ENCODE measurements around the gene IGSF9. TPM values are rescaled to one million over a fixed set of nuclear protein-coding genes. Genes with fewer than 3 reads are reported as not detected.

The IGSF9 gene
- total RNA-seq, 1 donor from 2014 or later: 0.13 TPM

Small RNA genes lying within 50 kb of the gene (microRNA-seq; reads per million reads assigned to microRNA genes)
- not detected for gene MIR4259 (ENCODE audit: borderline number of aligned reads)

Other genes starting within 250 kb of the IGSF9 start
- gene CRP, start 231.0 kb downstream of the IGSF9 start, total RNA-seq: not detected
- 54.8 TPM for gene DUSP23, start 164.7 kb downstream of the IGSF9 start, total RNA-seq
- not detected for gene FCRL6, start 143.3 kb downstream of the IGSF9 start, total RNA-seq
- gene SLAMF8, start 118.7 kb downstream of the IGSF9 start, total RNA-seq: 11.3 TPM
- not detected for gene VSIG8, start 83.0 kb downstream of the IGSF9 start, total RNA-seq
- gene CFAP45, start 45.4 kb downstream of the IGSF9 start, total RNA-seq: 0.64 TPM
- 314 TPM for gene TAGLN2, start 20.1 kb downstream of the IGSF9 start, total RNA-seq
- gene SLAMF9, start 8.6 kb upstream of the IGSF9 start, total RNA-seq: not detected
- gene PIGM, start 86.4 kb upstream of the IGSF9 start, total RNA-seq: 4.1 TPM
- gene KCNJ10, start 124.5 kb upstream of the IGSF9 start, total RNA-seq: 0.16 TPM
- gene KCNJ9, start 135.9 kb upstream of the IGSF9 start, total RNA-seq: not detected
- 20.4 TPM for gene IGSF8, start 153.0 kb upstream of the IGSF9 start, total RNA-seq
- 31.2 TPM for gene ATP1A2, start 170.1 kb upstream of the IGSF9 start, total RNA-seq
- gene ATP1A4, start 206.0 kb upstream of the IGSF9 start, total RNA-seq: 0.39 TPM
- 0.39 TPM for gene CASQ1, start 245.0 kb upstream of the IGSF9 start, total RNA-seq

Data from mesenteric fat pad (tissue), 1 donor.